WERI-Rb-1 (cell line): ENCODE measurements around the gene TRAPPC3.

Experiments used
- DNase-seq: peaks from one replicate; pipeline ENCODE4 v3.0.0-alpha.2; 2020
- H3K27ac ChIP-seq: fragments of 250-450 bp; sonication (Bioruptor Pico); 2 replicates; pipeline ENCODE4 v1.5.1; 2020; ENCODE audit warnings: mild to moderate bottlenecking, moderate library complexity
- H3K27me3 ChIP-seq: fragments of 250-450 bp; sonication (Bioruptor Pico); 2 replicates; pipeline ENCODE4 v1.5.1; 2021; ENCODE audit warnings: mild to moderate bottlenecking, low read depth, moderate library complexity; ENCODE audit not compliant: insufficient read depth, severe bottlenecking
- H3K36me3 ChIP-seq: fragments of 250-450 bp; sonication (Bioruptor Pico); 2 replicates; pipeline ENCODE4 v1.5.1; 2020; ENCODE audit warnings: mild to moderate bottlenecking, moderate library complexity
- H3K4me3 ChIP-seq: 2 replicates; pipeline ENCODE4 v1.5.1; 2011; ENCODE audit warnings: low read depth, mild to moderate bottlenecking, control low read depth, low read length
- H3K9me3 ChIP-seq: fragments of 250-450 bp; sonication (Bioruptor Pico); 2 replicates; pipeline ENCODE4 v1.5.1; 2021; ENCODE audit warnings: mild to moderate bottlenecking, moderate library complexity; ENCODE audit not compliant: severe bottlenecking
- CTCF ChIP-seq: IDR thresholded peaks from 2 replicates; pipeline ENCODE4 v1.5.1; 2011; ENCODE audit warnings: low read depth, mild to moderate bottlenecking, control low read depth, inconsistent platforms, low read length

The TRAPPC3 gene

GRCh38 chr1:36150296-36151133 lies 1.2 kb upstream of the TRAPPC3 start:
- peak; percentile 99 for DNase-seq
- no peaks in the 10 kb centered on the region for H3K9me3 ChIP-seq
- TF ChIP-seq CTCF, result no peak
- peak overlapping the region; percentile 90 for H3K27ac ChIP-seq
- H3K36me3 ChIP-seq, result no peaks in the 10 kb centered on the region; the same call in 1 of the 2 replicates
- H3K27me3 ChIP-seq, result no peaks in the 10 kb centered on the region
- peak overlapping the region; percentile 14; the same call in 1 of the 2 replicates for H3K4me3 ChIP-seq

GRCh38 chr1:36149973-36150295 lies 648 bp upstream of the TRAPPC3 start:
- no peaks in the 10 kb centered on the region for H3K9me3 ChIP-seq
- H3K27ac ChIP-seq, result peak overlapping the region; percentile 90
- H3K4me3 ChIP-seq, result peak overlapping the region; percentile 7; the same call in 1 of the 2 replicates
- H3K27me3 ChIP-seq, result no peaks in the 10 kb centered on the region
- H3K36me3 ChIP-seq, result no peaks in the 10 kb centered on the region; the same call in 1 of the 2 replicates
- TF ChIP-seq CTCF, result no peak
- DNase-seq, result no peak

GRCh38 chr1:36148821-36149236 lies 457 bp downstream of the TRAPPC3 start:
- Histone ChIP-seq H3K36me3 (no peaks in the 10 kb centered on the region; the same call in 1 of the 2 replicates), H3K4me3 (peak overlapping the region; percentile 64), H3K9me3 (no peaks in the 10 kb centered on the region), H3K27me3 (no peaks in the 10 kb centered on the region), H3K27ac (peak overlapping the region; percentile 83)
- no peak for TF ChIP-seq CTCF
- no peak for DNase-seq

GRCh38 chr1:36144413-36144812 lies 4.9 kb downstream of the TRAPPC3 start:
- no peaks in the 10 kb centered on the region for H3K9me3 ChIP-seq
- no peak overlapping the region for H3K27ac ChIP-seq
- no peak for DNase-seq
- H3K4me3 ChIP-seq, result no peak overlapping the region
- H3K27me3 ChIP-seq, result no peaks in the 10 kb centered on the region
- peaks cover 4% of the 10 kb centered on the region for H3K36me3 ChIP-seq
- no peak for TF ChIP-seq CTCF

- no peak overlapping the region for H3K4me3 ChIP-seq
- H3K27me3 ChIP-seq, result no peaks in the 10 kb centered on the region
- no peak for TF ChIP-seq CTCF
- H3K36me3 ChIP-seq, result peaks cover 9% of the 10 kb centered on the region
- H3K27ac ChIP-seq, result no peak overlapping the region
- DNase-seq, result no peak
- H3K9me3 ChIP-seq, result no peaks in the 10 kb centered on the region
Measured at GRCh38 chr1:36143424-36143823, 5.9 kb downstream of the TRAPPC3 start.

GRCh38 chr1:36142121-36142520 lies 7.2 kb downstream of the TRAPPC3 start:
- Histone ChIP-seq H3K9me3 (no peaks in the 10 kb centered on the region), H3K27ac (no peak overlapping the region), H3K36me3 (peaks cover 22% of the 10 kb centered on the region), H3K27me3 (no peaks in the 10 kb centered on the region), H3K4me3 (no peak overlapping the region)
- no peak for DNase-seq
- TF ChIP-seq CTCF, result no peak
